SKM-1 treated with dmso at 0.1 percent for 144 hours (cell line): Measurements from ENCODE around the gene LMBR1.
A peak's percentile ranks its signal among the peaks of the same experiment; 100 is the strongest.
"Not testable (repeated sequence)": the region's sequence is repeated elsewhere in the genome, so short reads cannot be mapped to it uniquely, and the experiment has no call there.

Experiments used
- DNase-seq: peaks from one replicate; lab custom pipeline; 2025; ENCODE audit not compliant: unreplicated experiment; lab: John Stamatoyannopoulos, UW

The LMBR1 gene

DNA sequence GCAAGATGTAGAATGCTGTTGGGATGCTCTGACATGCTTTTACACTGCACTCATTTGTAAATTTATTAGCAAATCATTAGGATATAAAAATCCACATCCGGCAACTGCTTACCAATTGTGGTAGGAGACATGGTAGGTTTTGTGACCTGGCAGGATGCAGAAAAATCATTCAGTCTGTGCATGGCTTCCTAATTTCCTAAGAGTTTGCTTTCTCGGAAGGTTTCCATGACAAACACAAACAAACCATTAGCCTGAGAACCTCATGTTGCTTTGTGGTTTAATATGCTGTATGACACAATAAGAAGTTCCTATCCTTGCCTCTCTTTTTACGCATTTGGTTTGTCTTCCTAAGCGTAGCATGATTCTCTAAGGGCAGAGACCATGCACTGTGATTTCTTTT, 14.7 kb upstream of the LMBR1 start:
- DNase-seq = no peak

DNA sequence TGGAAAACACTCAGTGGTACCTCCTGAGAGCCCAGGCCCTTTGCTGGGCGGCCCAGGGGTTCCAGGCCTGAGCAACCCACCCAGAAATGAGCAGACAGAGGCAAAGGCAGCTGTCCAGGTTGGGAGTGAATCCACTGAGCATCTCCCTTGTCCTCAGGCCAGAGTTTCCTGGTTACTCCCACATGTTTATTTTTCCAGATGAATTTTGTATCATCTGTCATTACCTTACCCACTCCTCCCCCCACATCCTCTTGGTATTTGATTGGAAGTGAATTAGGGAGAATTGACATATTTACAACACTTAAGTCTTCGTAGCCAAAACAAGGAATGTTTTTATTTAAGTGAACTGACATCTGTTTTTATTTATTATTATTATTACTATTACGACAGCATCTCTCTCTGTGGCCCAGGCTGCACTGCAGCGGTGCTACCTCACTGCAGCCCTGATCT, 13.2 kb upstream of the LMBR1 start:
- DNase-seq = no peak

DNA sequence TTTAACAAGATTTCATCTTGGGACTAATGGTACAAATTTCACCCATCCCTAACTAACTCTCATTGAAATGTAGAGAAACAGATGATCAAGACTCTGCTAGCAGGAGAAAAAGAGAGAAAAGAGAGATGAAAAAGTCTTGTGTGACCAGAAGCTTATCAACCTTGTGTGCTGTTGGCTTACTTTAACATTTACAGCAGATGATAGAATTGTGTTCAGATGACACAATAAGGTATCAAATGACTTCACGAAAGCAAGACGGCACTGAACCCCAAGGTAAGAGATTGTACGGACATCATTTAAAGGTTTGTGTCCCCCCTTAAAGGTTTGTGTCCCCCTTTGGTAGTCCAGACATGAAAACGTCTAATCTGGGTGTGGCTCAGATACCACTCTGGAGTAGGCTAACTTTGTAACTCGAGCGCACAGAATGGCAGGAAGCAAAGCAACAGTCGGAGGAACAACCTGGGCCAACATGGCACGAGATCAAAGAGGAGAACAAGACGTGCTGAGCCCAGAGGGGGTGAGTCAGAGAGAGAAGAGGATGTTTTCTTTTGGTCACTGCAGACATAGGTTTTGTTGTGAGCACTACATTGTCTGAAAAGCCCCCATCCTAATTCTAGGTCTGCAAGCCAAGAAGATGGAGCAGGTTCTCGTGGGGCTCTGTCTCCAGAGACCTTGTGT, 10.4 kb upstream of the LMBR1 start:
- no peak for DNase-seq

DNA sequence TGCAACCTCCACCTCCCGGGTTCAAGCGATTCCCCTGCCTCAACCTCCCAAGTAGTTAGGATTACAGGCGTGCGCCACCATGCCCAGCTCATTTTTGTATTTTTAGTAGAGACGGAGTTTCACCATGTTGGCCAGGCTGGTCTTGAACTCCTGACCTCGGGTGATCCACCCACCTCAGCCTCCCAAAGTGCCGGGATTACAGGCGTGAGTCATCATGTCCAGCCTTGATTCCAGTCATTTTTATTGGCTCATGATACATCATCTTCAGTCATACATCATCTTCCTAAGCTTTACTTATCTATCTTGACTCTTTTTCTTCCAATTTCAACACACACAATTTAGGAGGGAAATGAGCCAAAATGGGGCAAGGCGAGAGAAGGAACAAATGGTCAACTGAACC, 7.1 kb upstream of the LMBR1 start:
- not testable (repeated sequence) for DNase-seq

DNA sequence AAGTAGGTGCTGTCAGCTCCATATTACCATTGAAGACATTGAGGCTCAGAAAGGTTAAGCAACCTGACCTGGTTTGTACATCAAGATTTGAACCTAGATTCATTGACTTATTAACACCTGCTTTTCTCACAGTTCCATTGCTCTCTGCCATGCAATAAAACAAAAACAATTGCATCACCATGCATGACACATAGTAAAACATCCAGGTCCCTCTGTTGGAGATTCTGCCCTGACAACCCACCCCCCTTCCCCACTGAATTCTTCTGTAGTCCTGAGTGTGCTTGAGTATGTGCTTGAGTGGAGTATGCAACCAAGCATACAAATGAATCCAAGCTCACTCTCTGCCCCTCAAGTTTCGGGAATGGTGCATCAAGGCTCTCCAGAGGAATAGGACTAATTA, 6.0 kb upstream of the LMBR1 start:
- DNase-seq = no peak

DNA sequence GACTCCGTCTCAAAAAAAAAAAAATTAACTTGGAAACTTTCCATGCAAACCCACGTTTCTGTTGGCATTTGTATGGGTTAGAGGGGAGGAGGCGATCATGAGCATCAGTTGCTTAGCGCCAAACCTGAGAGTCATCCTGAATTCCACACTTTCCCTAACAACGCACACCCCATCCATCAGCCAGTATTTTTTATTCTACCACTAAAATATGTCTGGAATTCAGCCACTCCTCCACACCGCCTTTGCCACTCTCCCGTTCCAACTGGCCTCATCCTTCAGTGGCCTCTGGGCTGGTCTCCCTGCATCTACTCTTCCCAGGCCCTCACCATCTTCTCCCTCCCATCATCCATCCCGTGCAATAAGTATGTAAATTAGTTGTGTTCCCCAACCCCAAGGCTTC, 4.7 kb upstream of the LMBR1 start:
- DNase-seq = no peak

DNA sequence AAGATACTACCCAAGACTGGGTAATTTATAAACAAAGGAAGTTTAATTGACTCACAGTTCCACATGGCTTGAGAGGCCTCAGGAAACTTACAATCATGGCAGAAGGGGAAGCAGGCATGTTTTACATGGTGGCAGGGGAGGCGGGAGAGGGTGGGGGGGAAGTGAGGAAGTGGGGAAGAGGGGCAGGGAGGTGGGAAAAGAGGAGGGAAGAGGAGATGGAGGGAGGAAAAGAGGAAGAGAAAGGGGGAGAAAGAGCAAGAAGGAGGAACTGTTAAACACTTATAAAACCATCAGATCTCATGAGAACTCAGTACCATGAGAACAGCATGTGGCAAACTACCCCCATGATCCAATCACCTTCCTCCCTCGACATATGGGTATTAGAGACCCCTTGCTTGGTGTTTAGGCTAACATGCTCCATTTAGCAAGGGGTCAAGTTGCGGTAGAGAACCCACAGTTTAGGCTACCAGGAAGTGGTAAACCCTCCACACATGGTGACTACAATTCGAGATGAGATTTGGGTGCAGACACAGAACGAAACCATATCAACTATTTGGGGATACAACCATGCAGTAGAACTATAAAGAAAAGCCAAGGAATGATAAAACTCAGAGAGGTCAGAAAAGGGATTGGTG, 3.5 kb upstream of the LMBR1 start:
- DNase-seq = no peak

DNA sequence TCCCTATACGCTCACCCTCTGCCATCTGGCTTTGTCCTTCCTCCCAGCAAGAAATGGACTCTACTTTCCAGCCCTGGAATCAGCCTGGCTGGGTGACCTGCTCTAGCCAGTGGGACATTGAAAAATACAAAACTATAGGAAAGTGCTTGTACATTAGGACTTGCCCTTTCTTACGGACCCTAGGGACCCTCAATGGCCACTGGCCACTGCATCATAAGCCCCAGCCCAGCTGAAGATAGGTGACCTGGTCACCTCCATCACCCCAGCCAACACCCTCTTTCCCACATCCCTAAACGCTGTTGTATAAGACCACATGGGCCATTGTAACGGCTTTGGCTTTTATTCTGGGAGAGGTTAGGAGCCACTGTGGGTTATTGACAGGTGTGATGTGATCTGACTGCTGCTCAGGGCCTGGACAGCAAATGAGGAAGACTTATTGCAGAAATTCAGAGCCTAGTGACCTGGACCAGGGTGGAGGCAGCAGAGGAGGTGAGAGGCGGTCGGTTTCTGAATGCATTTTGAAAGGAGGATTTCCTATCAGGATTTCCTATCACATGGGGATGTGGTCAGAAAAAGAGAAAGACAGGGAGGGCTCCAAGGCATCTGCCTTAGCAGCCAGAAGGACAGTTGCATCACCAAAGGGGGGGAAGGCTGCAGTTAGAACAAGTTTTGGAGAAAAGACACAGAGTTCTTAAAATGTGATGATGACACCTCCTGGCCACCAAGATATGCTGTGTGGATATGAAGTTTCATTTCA, 2.2 kb upstream of the LMBR1 start:
- peak; percentile 86 for DNase-seq

DNA sequence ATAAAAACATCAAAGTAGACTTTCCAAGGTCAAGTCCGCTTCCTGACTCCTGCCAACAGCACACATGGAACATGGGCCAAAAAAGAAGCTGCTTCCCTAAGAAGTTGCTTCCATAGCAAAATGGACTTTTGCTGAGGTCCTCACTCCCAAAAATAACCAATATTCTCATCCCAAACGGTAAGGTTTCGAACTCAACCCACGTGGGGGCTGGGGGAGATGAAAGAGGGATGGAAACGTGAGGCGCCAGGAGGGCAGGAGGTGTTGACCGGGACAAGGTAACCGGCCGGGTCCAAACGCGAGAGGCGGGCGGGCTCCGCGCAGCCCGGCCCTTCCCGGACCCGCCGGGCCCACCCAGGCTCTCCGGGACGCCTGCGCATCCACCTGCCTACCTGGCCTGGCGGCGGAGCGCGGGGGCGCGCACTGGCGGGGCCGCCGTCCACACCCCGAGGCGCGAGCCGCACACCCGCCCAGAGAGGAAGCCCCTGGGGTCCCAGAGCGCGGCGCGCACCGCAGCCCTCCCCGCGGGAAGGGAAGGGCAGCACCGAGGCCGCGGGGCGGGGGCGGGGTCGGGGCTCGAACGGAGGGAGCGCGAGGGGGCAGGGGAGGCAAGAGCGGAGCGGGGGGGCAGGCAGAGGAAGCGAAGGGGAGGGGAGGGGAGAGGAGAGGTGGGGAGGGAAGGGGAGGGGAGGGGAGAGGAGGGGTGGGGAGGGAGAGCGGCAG, 742 bp downstream of the LMBR1 start:
- DNase-seq = no peak

DNA sequence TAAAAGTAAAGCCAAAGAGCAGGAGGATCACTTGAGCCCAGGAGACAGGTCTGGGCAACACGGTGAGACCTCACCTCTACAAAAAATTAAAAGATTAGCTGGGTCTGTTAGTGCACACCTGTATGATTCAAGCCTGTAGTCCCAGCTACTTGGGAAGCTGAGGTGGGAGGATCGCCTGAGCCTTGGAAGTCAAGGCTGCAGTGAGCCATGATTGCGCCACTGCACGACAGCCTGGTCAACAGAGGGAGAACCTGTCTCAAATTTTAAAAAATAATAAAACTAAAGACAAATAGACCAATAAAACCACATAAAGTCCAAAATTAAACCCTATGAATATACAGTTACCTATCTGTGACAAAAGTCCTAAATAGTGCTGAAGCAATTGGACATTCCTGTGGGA, 3.2 kb downstream of the LMBR1 start:
- DNase-seq = no peak

DNA sequence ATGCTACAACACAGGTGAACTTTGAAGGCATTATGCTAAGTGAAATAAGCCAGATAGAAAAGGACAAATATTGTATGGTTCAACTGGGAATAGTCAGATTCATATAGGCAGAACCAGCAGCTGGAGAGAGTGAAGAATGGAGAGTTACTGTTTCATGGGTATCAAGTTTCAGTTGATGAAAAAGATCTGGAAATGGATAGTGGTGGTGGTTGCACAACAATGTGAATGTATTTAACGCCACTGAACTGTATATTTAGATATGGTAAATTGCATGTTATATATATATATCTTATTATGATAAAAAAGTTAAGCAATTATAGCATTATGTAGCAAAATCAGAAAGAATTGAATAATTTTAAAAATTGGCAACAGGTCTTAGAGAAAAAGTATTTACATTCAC, 3.9 kb downstream of the LMBR1 start:
- no peak for DNase-seq

DNA sequence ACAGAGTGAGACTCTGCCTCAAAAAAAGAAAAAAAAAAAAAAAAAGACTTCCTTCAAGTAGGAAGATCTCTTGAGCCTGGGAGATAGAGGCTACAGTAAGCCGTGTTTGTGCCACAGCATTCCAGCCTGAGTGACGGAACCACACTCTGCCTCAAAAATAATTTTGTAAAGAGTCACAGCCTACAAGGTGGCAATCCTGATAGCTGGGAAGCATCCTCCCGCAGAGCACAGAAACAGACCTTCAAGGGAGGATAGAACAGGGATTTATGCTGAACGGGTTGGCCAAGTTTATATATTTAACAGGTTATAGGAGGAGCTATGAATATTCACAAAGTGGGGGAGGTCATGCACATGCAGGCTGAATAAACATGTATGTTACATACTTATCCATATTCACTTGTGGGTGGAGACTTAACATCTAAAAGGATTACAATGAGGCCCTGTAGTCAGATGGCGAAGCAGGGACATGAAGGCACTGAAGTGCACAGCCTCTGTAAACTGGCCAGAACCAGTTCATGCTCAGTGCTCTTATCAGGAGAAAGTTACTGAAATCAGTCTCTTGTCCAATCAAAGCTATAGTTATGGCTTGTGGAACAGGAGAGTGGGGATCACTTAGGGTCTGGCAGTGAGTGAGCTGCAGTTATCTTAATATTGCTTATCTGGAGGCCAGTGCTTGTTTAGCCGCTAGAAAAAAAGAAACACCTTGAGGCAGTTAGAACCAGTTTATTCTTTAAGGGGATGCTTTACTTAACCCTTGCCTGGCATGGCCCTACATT, 6.8 kb downstream of the LMBR1 start:
- no peak for DNase-seq

DNA sequence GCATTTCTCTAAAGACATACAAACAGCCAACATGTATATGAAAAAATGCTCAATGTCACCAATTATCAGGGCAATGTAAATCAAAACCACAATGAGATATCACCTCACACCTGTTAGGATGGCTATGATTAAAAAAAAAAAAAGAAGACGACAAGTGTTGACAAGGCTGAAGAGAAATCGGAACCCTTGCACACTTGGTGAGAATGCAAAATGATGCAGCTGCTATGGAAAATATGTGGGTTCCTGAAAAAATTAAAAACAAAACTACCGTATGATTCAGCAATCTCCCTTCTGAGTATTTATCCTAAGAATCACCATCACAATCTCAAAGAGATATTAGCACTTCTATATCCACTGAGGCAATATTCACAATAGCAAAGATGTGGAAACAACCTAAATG, 11.3 kb downstream of the LMBR1 start:
- DNase-seq = no peak

DNA sequence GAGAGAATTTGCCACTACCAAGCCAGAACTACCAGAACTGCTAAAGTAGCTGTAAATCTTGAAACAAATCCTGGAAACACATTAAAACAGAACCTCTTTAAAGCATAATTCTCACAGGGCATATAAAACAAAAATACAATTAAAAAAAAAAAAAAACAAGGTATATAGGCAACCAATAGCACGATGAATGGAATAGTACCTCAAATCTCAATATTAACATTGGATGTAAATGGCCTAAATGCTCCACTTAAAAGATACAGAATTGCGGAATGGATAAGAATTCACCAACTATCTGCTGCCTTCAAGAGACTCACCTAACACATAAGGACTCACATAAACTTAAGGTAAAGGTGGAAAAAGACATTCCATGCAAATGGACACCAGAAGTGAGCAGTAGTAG, 17.2 kb downstream of the LMBR1 start:
- no peak for DNase-seq

DNA sequence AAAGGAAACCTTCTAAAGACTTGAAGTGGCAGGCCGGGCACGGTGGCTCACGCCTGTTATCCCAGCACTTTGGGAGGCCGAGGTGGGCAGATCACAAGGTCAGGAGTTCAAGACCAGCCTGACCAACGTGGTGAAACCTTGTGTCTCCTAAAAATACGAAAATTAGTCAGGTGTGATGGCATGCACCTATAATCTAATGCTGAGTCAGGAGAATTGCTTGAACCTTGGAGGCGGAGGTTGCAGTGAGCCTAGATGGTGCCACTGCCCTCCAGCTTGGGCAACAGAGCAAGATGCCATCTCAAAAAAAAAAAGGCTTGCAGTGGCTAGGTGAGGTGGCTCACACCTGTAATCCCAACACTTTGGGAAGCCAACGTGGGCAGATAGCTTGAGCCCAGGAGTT, 24.6 kb downstream of the LMBR1 start:
- not testable (repeated sequence) for DNase-seq

DNA sequence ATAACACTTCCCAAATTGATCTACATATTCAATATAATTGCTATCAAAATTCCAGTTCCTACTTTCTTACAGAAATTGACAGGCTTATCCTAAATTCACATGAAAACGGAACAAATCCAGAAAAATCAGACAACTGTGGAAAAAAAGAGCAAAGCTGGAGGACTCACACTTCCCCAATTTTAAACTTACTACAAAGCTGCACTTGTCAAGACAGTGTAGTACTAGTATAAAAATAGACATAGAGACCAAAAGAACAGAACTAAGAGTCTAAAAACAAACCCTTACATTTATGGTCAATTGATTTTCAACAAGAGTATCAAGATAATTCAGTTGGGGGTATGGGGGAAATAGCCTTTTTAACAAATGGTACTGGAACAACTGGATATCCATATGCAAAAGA, 27.5 kb downstream of the LMBR1 start:
- no peak for DNase-seq

DNA sequence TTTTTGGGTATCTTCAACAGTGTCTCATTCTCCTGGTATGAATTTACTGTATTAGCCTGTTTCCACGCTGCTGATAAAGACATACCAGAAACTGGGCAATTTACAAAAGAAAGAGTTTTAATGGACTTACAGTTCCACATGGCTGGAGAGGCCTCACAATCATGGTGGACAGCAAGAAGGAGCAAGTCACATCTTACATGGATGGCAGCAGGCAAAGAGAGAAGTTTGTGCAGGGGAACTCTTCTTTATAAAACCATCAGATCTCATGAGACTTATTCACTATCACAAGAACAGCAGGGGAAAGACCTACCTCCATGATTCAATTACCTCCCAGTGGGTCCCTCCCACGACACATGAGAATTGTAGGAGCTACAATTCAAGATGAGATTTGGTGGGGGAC, 31.0 kb downstream of the LMBR1 start:
- DNase-seq = not testable (repeated sequence)

DNA sequence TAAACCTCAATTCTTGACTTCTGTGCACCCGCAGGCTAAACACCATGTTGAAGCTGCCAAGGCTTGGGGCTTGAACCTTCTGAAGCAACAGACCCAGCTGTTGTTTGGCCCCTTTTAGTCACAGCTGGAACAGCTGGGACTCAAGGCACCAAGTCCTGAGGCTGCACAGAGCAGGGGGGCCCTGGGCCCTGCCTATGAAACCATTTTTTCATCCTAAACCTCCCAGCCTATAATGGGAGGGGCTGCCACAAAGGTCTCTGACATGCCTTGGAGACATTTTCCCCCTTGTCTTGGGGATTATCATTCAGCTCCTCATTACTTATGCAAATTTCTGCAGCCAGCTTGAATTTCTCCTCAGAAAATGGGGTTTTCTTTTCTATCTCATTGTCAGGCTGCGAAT, 31.8 kb downstream of the LMBR1 start:
- no peak for DNase-seq

DNA sequence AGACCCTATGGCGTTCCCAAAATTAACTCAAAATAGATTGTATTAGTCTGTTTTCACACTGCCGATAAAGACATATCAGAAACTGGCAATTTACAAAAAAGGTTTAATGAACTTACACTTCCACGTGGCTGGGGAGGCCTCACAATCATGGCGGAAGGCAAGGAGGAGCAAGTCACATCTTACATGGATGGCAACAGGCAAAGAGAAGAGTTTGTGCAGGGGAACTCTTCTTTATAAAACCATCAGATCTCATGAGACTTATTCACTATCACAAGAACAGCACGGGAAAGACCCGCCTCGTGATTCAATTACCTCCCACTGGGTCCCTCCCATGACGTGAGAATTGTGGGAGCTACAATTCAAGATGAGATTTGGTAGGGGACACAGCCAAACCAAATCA, 32.9 kb downstream of the LMBR1 start:
- DNase-seq = not testable (repeated sequence)

DNA sequence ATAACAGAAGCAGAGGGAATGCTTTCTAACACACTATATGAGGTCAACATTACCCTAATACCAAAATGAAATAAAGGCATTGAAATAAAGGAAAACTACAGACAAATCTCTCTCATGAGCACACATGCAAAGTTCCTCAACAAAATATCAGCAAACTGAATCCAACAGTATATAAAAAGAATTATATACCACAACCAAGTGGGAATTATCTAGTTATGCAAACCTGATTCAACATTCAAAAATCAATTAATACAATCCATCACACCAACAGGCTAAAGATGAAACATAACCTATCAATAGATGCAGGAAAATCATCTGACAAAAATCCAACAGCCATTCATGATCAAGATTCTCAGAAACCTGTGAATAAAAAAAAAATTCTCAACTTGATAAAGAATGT, 34.5 kb downstream of the LMBR1 start:
- no peak for DNase-seq

DNA sequence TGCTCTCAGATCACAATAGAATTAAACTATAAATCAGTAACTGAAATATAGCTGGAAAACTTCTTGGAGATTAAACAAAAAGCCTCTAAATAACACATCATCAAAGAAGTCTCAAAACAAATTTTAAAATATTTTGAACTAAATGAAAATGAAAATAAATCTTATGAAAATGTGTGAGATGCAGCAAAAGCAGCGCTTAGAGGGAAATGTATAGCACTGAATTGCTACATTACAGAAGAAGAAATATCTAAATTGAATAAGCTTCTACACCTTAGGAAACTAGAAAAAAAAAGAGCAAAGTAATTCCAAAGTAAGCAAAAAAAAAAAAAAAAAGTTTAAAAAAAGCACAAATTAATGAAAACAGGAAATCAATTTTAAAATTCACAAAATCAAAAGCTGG, 35.2 kb downstream of the LMBR1 start:
- DNase-seq = no peak
